A549 (cell line): ENCODE results near the gene PDS5A. TPM values are rescaled to one million over a fixed set of nuclear protein-coding genes. Genes with fewer than 3 reads are reported as not detected.
"Not testable (repeated sequence)": the region's sequence is repeated elsewhere in the genome, so short reads cannot be mapped to it uniquely, and the experiment has no call there.

ENCODE experiments used
- ATAC-seq, 2 experiments: fragments of 200-7000 bp in 1 of 2; fragments of >200 bp in 1 of 2; cut with Nextera tagmentation in 1 of 2; cut with Tn5 transposase in 1 of 2; 3 replicates each; pipeline versions ENCODE4 v1.8.0 to v1.9.1; 2018 to 2020; ENCODE audit warnings: mild to moderate bottlenecking in 1 of 2, moderate library complexity in 1 of 2
- CTCF ChIA-PET: fragments of 300-600 bp; sonication (Branson Sonifier 250); formaldehyde crosslinking; extraction: SDS; loops from one replicate; lab custom pipeline; 2021; ENCODE audit warnings: antibody characterized with exemption, inconsistent platforms; lab: Yijun Ruan, JAX
- POLR2A ChIA-PET: fragments of 350-600 bp; formaldehyde crosslinking; extraction: SDS; loops from one replicate; lab custom pipeline; 2021; ENCODE audit warnings: antibody characterized with exemption, inconsistent platforms; lab: Yijun Ruan, JAX
- DNase-seq, 2 experiments: peaks; one replicate each; pipeline versions ENCODE4 v3.0.0 to v3.0.0-alpha.2; 2011 to 2016; ENCODE audit warnings: low read depth in 1 of 2, low spot score in 1 of 2
- FAIRE-seq: peaks from 2 replicates; lab custom pipeline; 2011; peaks lifted over from hg19 to GRCh38; lab: Jason Lieb, UNC
- H3K27ac ChIP-seq, 2 experiments: fragments of >200 bp; sonication (Bioruptor Twin); formaldehyde crosslinking; 3 replicates each; pipeline ENCODE4 v1.5.1; 2016 to 2017
- H3K4me1 ChIP-seq: fragments of >200 bp; sonication (Bioruptor Twin); formaldehyde crosslinking; 3 replicates; pipeline ENCODE4 v1.6.1; 2016
- H3K4me2 ChIP-seq: fragments of >200 bp; sonication (Bioruptor Twin); formaldehyde crosslinking; 3 replicates; pipeline ENCODE4 v1.6.1; 2016
- H3K4me3 ChIP-seq: fragments of >200 bp; sonication (Bioruptor Twin); formaldehyde crosslinking; 3 replicates; pipeline ENCODE4 v1.5.1; 2016
- H3K9me3 ChIP-seq: fragments of >200 bp; sonication (Bioruptor Twin); formaldehyde crosslinking; 3 replicates; pipeline ENCODE4 v1.6.1; 2016
- BHLHE40 ChIP-seq: IDR thresholded peaks from 2 replicates; pipeline ENCODE4 v1.6.1; 2012; ENCODE audit warnings: low read depth, low read length, inconsistent platforms
- CBX2 ChIP-seq: fragments of 200-600 bp; sonication (generic); IDR thresholded peaks from 2 replicates; pipeline ENCODE4 v1.6.1; 2016; ENCODE audit warnings: low read depth, mild to moderate bottlenecking, borderline replicate concordance
- CBX8 ChIP-seq: fragments of 200-600 bp; sonication (generic); IDR thresholded peaks from 2 replicates; pipeline ENCODE4 v1.6.1; 2016
- CEBPB ChIP-seq, 2 experiments: fragments of >200 bp in 1 of 2; sonication (Bioruptor Twin) in 1 of 2; formaldehyde crosslinking in 1 of 2; IDR thresholded peaks; 2 replicates each; pipeline ENCODE4 v1.6.1; 2012 to 2016
- E2F6 ChIP-seq: IDR thresholded peaks from 2 replicates; pipeline ENCODE4 v1.6.1; 2012; ENCODE audit warnings: low read depth, borderline replicate concordance
- EHF ChIP-seq: fragments of 250-450 bp; sonication (Bioruptor Pico); IDR thresholded peaks from 2 replicates; pipeline ENCODE4 v1.5.0; 2020; ENCODE audit warnings: mild to moderate bottlenecking
- EP300 ChIP-seq, 2 experiments: fragments of >200 bp; sonication (Bioruptor Twin); formaldehyde crosslinking; IDR thresholded peaks; 2 replicates in 1 of 2; 3 replicates in 1 of 2; pipeline ENCODE4 v1.6.1; 2016 to 2017
- ESRRA ChIP-seq: fragments of 150-350 bp; IDR thresholded peaks from 2 replicates; pipeline ENCODE4 v1.6.1; 2014; ENCODE audit warnings: mild to moderate bottlenecking, low read length, borderline replicate concordance
- FOSB ChIP-seq: fragments of 250-450 bp; sonication (Bioruptor Pico); IDR thresholded peaks from 2 replicates; pipeline ENCODE4 v1.5.0; 2020; ENCODE audit warnings: mild to moderate bottlenecking, moderate library complexity
- FOXS1 ChIP-seq: fragments of 250-450 bp; sonication (Bioruptor Pico); IDR thresholded peaks from 2 replicates; pipeline ENCODE4 v1.5.0; 2020; ENCODE audit warnings: mild to moderate bottlenecking, moderate library complexity
- HDAC2 ChIP-seq: fragments of 200-600 bp; sonication (generic); IDR thresholded peaks from 2 replicates; pipeline ENCODE4 v1.6.1; 2016
- HOXB13 ChIP-seq: fragments of 250-450 bp; sonication (Bioruptor Pico); IDR thresholded peaks from 2 replicates; pipeline ENCODE4 v1.5.0; 2020; ENCODE audit warnings: low read depth, mild to moderate bottlenecking, moderate library complexity
- MAFK ChIP-seq: fragments of 450-650 bp; IDR thresholded peaks from 2 replicates; pipeline ENCODE4 v1.6.1; 2014; ENCODE audit not compliant: partially characterized antibody
- NR3C1 ChIP-seq: fragments of >200 bp; sonication (Bioruptor Twin); formaldehyde crosslinking; IDR thresholded peaks from 3 replicates; pipeline ENCODE4 v1.6.1; 2017
- ZNF302 ChIP-seq: fragments of 250-450 bp; sonication (Bioruptor Pico); IDR thresholded peaks from 2 replicates; pipeline ENCODE4 v1.9.0; 2021; ENCODE audit warnings: inconsistent platforms, mild to moderate bottlenecking, moderate library complexity
- WGBS: methylation state at CpG from one replicate; pipeline ENCODE4 v1.1.6; 2017; ENCODE audit errors: missing lambda C conversion rate; 5-methylcytosine and 5-hydroxymethylcytosine counted together
- polyA plus RNA-seq, 4 experiments: library from polyadenylated mRNA; depleted of rRNA in 3 of 4; stranded (reverse); fragments of >200 nt; fragmentation: RNase III in 1 of 4; extraction: RNeasy Plus Mini Kit Qiagen cat#74134 plus additional on column Dnase treatment in 1 of 4; gene quantifications; 2 replicates in 3 of 4; 3 replicates in 1 of 4; pipeline ENCODE4 v1.2.3, GENCODE V29; 2011 to 2017
- small RNA-seq, 6 experiments: library from RNA; depleted of rRNA; stranded (forward); fragments of <200 nt; gene quantifications; one replicate each; pipeline ENCODE3, GENCODE V24; 2012

PDS5A gene
- polyA plus RNA-seq, 2 of the 4 experiments (the other 2 are of a cell fraction), result 33.0 to 87.5 TPM

GRCh38 chr4:39785083-39785482, 192.6 kb downstream of the PDS5A start:
- CTCF ChIA-PET, result interaction anchor here (0.6 to 0.7 kb wide), 2 partner anchors 64 to 304 kb away, joined by 3 to 4 read pairs; no protein-coding TSS in a partner anchor
- POLR2A ChIA-PET, result no interaction called here
- no peaks in the 10 kb centered on the region for H3K4me1 ChIP-seq
- no peak overlapping the region for H3K4me2 ChIP-seq
- DNase-seq (no peak), ATAC-seq (peak in 1 of 2 experiments; percentile 28; a peak in 3 of 6 replicates), FAIRE-seq (no peak)
- H3K27ac ChIP-seq, result no peak overlapping the region
- WGBS, result 95% methylated on average over 1 of the region's 1 CpG
- H3K9me3 ChIP-seq, result no peaks in the 10 kb centered on the region
- H3K4me3 ChIP-seq, result no peak overlapping the region
- TF ChIP-seq HDAC2 (no peak), ESRRA (no peak), EHF (no peak), NR3C1 (no peak), FOSB (CRISPR knock-in tag) (no peak), FOXS1 (CRISPR knock-in tag) (no peak), EP300 (IDR thresholded peaks at IDR 0.05) (no peak), BHLHE40 (no peak), E2F6 (no peak), CBX2 (no peak), HOXB13 (CRISPR knock-in tag) (no peak), MAFK (no peak), ZNF302 (no peak), CEBPB (IDR thresholded peaks at IDR 0.05) (no peak), CBX8 (no peak)

- ATAC-seq, H3K4me1 ChIP-seq, POLR2A ChIA-PET, H3K9me3 ChIP-seq, H3K4me2 ChIP-seq, DNase-seq, FAIRE-seq, H3K27ac ChIP-seq, H3K4me3 ChIP-seq: not testable (repeated sequence)
- CTCF ChIA-PET, result interaction anchor here (1.1 kb wide), 1 partner anchor 313 kb away, joined by 3 read pairs; no protein-coding TSS in a partner anchor
- 91% methylated on average over 2 of the region's 2 CpGs for WGBS
Measured at GRCh38 chr4:39781988-39782387, 195.7 kb downstream of the PDS5A start.

Small RNAs within 50 kb of the gene (small RNA-seq; reads per million reads assigned to genes)
- 0 reads per million in 6 experiments for gene RNA5SP159

Other genes starting within 250 kb of the PDS5A start
- gene N4BP2, start 78.9 kb upstream of the PDS5A start, polyA plus RNA-seq (2011; rRNA removed), result 8.3 and 10.4 TPM in 2 replicates
- 2.6 to 3.0 TPM (median 2.7 TPM) in 3 replicates for gene N4BP2, start 78.9 kb upstream of the PDS5A start, polyA plus RNA-seq (2017; fragmentation: RNase III; extraction: RNeasy Plus Mini Kit Qiagen cat#74134 plus additional on column Dnase treatment)
- gene RHOH, start 219.1 kb upstream of the PDS5A start, polyA plus RNA-seq (2011; rRNA removed), result 0.26 and 0.33 TPM in 2 replicates
- gene RHOH, start 219.1 kb upstream of the PDS5A start, polyA plus RNA-seq (2017; fragmentation: RNase III; extraction: RNeasy Plus Mini Kit Qiagen cat#74134 plus additional on column Dnase treatment), result 0.07 to 0.08 TPM in 2 of 3 replicates, not detected in the other